ENCODE data around the gene LRRC38.

The LRRC38 gene

DNA sequence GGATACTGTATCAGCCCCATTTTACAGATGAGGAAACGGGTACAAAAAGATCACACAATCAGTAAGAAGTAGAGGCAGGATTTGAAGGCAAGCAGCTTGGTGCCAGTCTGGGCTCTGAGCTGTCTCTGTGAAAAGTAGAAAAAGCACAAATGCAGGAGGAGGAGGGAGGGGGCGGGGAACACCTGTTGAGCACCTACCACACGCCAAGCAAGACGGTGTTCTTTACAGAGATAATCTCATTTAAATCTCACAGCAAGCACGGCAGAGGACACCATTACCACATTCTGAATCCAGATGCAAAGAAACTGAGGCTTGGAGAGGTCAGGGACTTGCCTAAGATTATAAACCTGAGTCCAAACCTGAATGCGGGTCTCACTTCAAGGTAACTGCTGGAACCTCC lies 3.3 kb downstream of the LRRC38 start:
- Histone ChIP-seq H3K27me3 (ENCODE audit: low read length) (no peaks in the 10 kb centered on the region), H3K79me2 (ENCODE audit: insufficient read depth, low read length) (no peaks in the 10 kb centered on the region), H3K4me3 (ENCODE audit: insufficient read depth, low read length, poor library complexity, severe bottlenecking) (no peak overlapping the region), H3K9me2 (replicated peaks; ENCODE audit: insufficient read depth, low read length) (no peaks in the 10 kb centered on the region), H3K9ac (ENCODE audit: low read length) (no peak overlapping the region), H3K9me3 (ENCODE audit: insufficient read depth, low read length) (no peaks in the 10 kb centered on the region), H3K4me2 (ENCODE audit: low read depth, low read length, poor library complexity, severe bottlenecking) (no peak overlapping the region), H2AFZ (ENCODE audit: low read depth, low read length, severe bottlenecking) (no peak overlapping the region), H4K20me1 (ENCODE audit: low read depth, low read length) (no peaks in the 10 kb centered on the region), H3K27ac (ENCODE audit: low read depth, low read length) (no peak overlapping the region), H3K36me3 (ENCODE audit: low read length) (no peaks in the 10 kb centered on the region), H3F3A (ENCODE audit: insufficient read depth) (no peaks in the 10 kb centered on the region)
- TF ChIP-seq, protein P1, sequence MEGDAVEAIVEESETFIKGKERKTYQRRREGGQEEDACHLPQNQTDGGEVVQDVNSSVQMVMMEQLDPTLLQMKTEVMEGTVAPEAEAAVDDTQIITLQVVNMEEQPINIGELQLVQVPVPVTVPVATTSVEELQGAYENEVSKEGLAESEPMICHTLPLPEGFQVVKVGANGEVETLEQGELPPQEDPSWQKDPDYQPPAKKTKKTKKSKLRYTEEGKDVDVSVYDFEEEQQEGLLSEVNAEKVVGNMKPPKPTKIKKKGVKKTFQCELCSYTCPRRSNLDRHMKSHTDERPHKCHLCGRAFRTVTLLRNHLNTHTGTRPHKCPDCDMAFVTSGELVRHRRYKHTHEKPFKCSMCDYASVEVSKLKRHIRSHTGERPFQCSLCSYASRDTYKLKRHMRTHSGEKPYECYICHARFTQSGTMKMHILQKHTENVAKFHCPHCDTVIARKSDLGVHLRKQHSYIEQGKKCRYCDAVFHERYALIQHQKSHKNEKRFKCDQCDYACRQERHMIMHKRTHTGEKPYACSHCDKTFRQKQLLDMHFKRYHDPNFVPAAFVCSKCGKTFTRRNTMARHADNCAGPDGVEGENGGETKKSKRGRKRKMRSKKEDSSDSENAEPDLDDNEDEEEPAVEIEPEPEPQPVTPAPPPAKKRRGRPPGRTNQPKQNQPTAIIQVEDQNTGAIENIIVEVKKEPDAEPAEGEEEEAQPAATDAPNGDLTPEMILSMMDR (IDR thresholded peaks at IDR 0.05; ENCODE audit: insufficient read depth, low read length, poor library complexity, severe bottlenecking) = no peak
- no peak for TF ChIP-seq EZH2phosphoT487 (conservative IDR thresholded peaks at IDR 0.05; ENCODE audit: low read length)

DNA sequence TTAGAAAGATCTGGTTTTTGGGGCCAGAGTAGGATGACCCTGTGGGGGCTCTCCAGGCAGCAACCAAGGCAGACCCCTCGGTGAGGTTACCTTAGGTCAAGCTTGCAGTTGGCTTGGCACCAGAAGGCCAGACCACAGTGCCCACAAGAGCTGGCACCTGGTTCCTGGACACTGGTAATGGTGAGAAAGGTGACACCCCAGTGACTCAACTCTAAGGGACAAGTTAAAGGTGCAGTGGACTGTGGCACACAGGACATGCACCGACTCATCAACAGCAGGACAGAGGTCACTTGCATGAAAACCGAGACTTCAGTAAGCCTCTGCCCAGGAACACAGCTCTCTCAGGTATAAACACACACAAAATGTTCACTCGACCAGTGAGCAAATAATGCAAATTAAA lies 6.7 kb downstream of the LRRC38 start:
- Histone ChIP-seq H3K36me3 (ENCODE audit: low read length) (no peaks in the 10 kb centered on the region), H3K9me2 (replicated peaks; ENCODE audit: insufficient read depth, low read length) (no peaks in the 10 kb centered on the region), H4K20me1 (ENCODE audit: low read depth, low read length) (no peaks in the 10 kb centered on the region), H2AFZ (ENCODE audit: low read depth, low read length, severe bottlenecking) (no peak overlapping the region), H3K27ac (ENCODE audit: low read depth, low read length) (no peak overlapping the region), H3K27me3 (ENCODE audit: low read length) (no peaks in the 10 kb centered on the region), H3K9ac (ENCODE audit: low read length) (no peak overlapping the region), H3K4me3 (ENCODE audit: insufficient read depth, low read length, poor library complexity, severe bottlenecking) (no peak overlapping the region), H3K4me2 (ENCODE audit: low read depth, low read length, poor library complexity, severe bottlenecking) (no peak overlapping the region), H3F3A (ENCODE audit: insufficient read depth) (no peaks in the 10 kb centered on the region), H3K9me3 (ENCODE audit: insufficient read depth, low read length) (no peaks in the 10 kb centered on the region), H3K79me2 (ENCODE audit: insufficient read depth, low read length) (no peaks in the 10 kb centered on the region)
- TF ChIP-seq, protein P1 (IDR thresholded peaks at IDR 0.05; ENCODE audit: insufficient read depth, low read length, poor library complexity, severe bottlenecking) = no peak
- TF ChIP-seq EZH2phosphoT487 (conservative IDR thresholded peaks at IDR 0.05; ENCODE audit: low read length) = no peak

DNA sequence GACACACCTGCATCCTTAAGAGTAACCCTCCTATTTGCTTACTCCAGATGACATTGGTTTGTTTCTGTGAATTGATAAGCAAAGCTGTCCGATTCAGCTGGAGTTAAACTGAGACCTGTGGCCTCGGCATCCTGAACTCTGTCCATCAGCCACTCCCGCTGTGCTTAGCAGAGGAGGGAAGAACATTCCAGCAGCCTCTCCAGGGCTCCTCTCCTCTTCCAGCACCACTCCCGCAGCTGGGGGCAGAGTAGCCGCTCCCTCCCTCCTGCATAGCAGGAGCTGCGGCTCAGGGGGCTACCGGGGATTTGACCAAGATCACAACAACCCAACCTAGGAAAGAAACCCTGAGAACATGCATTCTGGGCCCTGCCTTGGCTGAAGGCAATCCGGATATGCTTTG lies 8.8 kb downstream of the LRRC38 start:
- no peak overlapping the region for H2AFZ ChIP-seq (ENCODE audit: low read depth, low read length, severe bottlenecking)
- no peak overlapping the region for H3K4me2 ChIP-seq (ENCODE audit: low read depth, low read length, poor library complexity, severe bottlenecking)
- H3K9me2 ChIP-seq (replicated peaks; ENCODE audit: insufficient read depth, low read length) = no peaks in the 10 kb centered on the region
- no peak for TF ChIP-seq EZH2phosphoT487 (conservative IDR thresholded peaks at IDR 0.05; ENCODE audit: low read length)
- TF ChIP-seq, protein P1 (IDR thresholded peaks at IDR 0.05; ENCODE audit: insufficient read depth, low read length, poor library complexity, severe bottlenecking) = no peak
- no peak overlapping the region for H3K27ac ChIP-seq (ENCODE audit: low read depth, low read length)
- H3K9ac ChIP-seq (ENCODE audit: low read length) = no peak overlapping the region
- H3K36me3 ChIP-seq (ENCODE audit: low read length) = no peaks in the 10 kb centered on the region
- no peaks in the 10 kb centered on the region for H3F3A ChIP-seq (ENCODE audit: insufficient read depth)
- no peaks in the 10 kb centered on the region for H3K27me3 ChIP-seq (ENCODE audit: low read length)
- H4K20me1 ChIP-seq (ENCODE audit: low read depth, low read length) = no peaks in the 10 kb centered on the region
- H3K9me3 ChIP-seq (ENCODE audit: insufficient read depth, low read length) = no peaks in the 10 kb centered on the region
- H3K4me3 ChIP-seq (ENCODE audit: insufficient read depth, low read length, poor library complexity, severe bottlenecking) = no peak overlapping the region
- no peaks in the 10 kb centered on the region for H3K79me2 ChIP-seq (ENCODE audit: insufficient read depth, low read length)

Measured in SU-DHL-6 (cell line).